IMR-90 (cell line): ENCODE data around the gene ASB7.

Experiments
- POLR2A ChIP-seq: IDR thresholded peaks from 2 replicates; pipeline ENCODE4 v1.6.1; 2012; ENCODE audit warnings: mild to moderate bottlenecking, low read depth, low read length
- RCOR1 ChIP-seq: IDR thresholded peaks from 2 replicates; pipeline ENCODE4 v1.6.1; 2012; ENCODE audit warnings: mild to moderate bottlenecking, low read length, improper control_type of control experiment; ENCODE audit not compliant: insufficient replicate concordance
- TF ChIP-seq, protein P1 (sequence below): conservative IDR thresholded peaks from 2 replicates; pipeline ENCODE4 v1.5.1; 2012; ENCODE audit warnings: mild to moderate bottlenecking, low read depth, low read length, improper control_type of control experiment

DNA sequence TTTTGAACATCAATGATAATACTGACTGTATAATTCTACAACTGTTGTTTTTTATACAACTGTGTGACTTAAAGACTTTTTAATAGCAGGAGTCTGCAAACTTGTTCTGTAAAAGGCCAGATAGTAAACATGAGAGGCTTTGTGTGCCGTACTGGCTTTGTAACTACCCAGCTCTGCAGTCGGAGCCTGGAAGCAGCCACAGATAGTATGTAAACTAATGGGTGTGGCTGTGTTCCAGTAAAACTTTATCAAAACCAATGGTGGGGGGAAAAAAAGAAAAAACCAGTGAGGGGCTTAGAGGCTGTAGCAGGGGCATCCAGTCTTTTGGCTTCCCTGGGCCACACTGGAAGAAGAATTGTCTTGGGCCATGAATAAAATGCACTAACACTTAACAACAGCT is 11.9 kb downstream of the ASB7 start:
- TF ChIP-seq POLR2A (no peak), RCOR1 (no peak)
- TF ChIP-seq, protein P1, sequence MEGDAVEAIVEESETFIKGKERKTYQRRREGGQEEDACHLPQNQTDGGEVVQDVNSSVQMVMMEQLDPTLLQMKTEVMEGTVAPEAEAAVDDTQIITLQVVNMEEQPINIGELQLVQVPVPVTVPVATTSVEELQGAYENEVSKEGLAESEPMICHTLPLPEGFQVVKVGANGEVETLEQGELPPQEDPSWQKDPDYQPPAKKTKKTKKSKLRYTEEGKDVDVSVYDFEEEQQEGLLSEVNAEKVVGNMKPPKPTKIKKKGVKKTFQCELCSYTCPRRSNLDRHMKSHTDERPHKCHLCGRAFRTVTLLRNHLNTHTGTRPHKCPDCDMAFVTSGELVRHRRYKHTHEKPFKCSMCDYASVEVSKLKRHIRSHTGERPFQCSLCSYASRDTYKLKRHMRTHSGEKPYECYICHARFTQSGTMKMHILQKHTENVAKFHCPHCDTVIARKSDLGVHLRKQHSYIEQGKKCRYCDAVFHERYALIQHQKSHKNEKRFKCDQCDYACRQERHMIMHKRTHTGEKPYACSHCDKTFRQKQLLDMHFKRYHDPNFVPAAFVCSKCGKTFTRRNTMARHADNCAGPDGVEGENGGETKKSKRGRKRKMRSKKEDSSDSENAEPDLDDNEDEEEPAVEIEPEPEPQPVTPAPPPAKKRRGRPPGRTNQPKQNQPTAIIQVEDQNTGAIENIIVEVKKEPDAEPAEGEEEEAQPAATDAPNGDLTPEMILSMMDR = no peak
